Measurements from ENCODE around the gene GCLC.
"Not testable (repeated sequence)": the region's sequence is repeated elsewhere in the genome, so short reads cannot be mapped to it uniquely, and the experiment has no call there.

The GCLC gene

DNA sequence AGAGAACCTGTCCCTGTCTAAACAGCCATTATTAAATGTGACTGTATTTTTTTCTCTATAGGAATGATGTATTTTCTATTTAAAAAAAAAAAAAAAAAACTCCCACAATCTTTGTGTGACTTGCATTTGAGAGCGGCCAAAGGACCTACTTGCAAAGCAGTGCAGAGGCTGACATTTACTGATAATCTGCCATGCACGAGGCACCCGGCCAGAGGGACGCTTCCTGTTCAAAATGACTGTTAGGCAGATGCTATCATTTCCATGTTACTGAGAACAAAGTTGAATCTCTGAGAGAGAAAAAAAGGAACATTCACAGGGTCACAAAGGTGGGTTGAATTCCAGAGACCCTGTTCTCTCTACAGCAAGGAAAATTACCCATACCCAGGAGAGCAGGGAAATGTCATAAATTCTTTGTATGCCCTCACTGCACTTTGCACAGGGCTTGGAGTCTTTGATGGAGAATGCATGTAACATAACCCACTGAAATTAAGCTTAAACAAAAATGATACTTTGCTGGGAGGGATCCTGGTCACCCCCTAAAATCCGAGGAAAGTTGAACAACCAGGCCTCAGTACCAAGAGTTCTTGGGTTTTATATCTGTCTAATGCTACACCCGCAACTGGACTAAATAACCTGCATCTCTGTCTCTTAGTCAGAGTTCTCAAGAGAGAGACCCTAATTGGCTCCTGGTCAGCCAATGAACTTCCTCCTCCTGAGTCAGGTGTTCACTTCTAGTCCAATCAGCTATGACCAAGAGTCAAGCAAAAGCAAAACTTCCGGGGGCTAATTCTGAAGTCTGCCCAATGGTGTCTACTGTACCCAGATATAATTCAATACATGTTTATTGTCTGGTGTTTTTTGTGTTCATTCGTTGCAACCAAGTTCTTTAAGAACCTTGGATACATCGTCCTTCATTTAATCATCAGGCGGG is 61.2 kb downstream of the GCLC start (continued):
- no peak for TF ChIP-seq ZNF629 (tag by site-specific recombination; IDR thresholded peaks at IDR 0.05)
- no peak for TF ChIP-seq OVOL3 (tag by site-specific recombination; IDR thresholded peaks at IDR 0.05)
- TF ChIP-seq, protein P1, sequence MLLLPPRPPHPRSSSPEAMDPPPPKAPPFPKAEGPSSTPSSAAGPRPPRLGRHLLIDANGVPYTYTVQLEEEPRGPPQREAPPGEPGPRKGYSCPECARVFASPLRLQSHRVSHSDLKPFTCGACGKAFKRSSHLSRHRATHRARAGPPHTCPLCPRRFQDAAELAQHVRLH (tag by site-specific recombination; IDR thresholded peaks at IDR 0.05): no peak
- TF ChIP-seq ZNF510 (tag by site-specific recombination; IDR thresholded peaks at IDR 0.05; ENCODE audit: insufficient replicate concordance): no peak
- no peak for TF ChIP-seq GFI1B (tag by site-specific recombination; IDR thresholded peaks at IDR 0.05)
- TF ChIP-seq ZNF311 (tag by site-specific recombination; IDR thresholded peaks at IDR 0.05; ENCODE audit: borderline replicate concordance): no peak
- no peak for TF ChIP-seq ZNF394 (tag by site-specific recombination; IDR thresholded peaks at IDR 0.05; ENCODE audit: borderline replicate concordance)
- TF ChIP-seq ZNF544 (tag by site-specific recombination; IDR thresholded peaks at IDR 0.05): no peak
- TF ChIP-seq ZNF600 (tag by site-specific recombination; IDR thresholded peaks at IDR 0.05): no peak
- no peak for TF ChIP-seq FEZF1 (tag by site-specific recombination; IDR thresholded peaks at IDR 0.05)

DNA sequence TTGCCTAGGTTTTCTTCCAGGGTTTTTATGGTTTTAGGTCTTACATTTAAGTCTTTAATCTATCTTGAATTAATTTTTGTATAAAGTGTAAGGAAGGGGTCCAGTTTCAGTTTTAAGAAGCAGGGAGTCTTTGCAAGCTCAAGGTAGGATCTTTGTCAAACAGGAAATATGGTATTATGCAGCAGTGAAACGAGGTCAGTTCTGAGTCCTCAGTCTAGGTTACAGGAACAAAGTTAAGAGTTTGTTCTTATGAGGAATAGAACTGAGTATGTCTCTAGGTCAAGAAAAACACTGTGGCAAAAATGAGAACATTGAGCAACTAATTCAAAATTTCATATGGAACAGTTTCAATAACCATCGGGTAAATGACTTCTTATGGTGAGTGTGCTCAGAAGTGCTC is 63.6 kb downstream of the GCLC start:
- POLR2A ChIA-PET: no interaction called here
- CTCF ChIA-PET: interaction anchor here (0.7 to 5.5 kb wide), 4 partner anchors 13 to 730 kb away, joined by 3 to 52 read pairs (median 4); no protein-coding TSS in a partner anchor
- TF ChIP-seq ZNF510 (tag by site-specific recombination; IDR thresholded peaks at IDR 0.05; ENCODE audit: insufficient replicate concordance): no peak

DNA sequence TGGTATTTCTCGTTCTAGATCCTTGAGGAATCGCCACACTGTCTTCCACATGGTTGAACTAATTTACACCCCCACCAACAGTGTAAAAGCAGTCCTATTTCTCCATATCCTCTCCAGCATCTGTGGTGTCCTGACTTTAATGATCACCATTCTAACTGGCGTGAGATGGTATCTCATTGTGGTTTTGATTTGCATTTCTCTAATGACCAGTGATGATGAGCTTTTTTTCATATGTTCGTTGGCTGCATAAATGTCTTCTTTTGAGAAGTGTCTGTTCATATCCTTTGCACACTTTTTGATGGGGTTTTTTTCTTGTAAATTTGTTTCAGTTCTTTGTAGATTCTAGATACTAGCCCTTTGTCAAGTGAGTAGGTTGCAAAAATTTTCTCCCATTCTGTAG is 64.1 kb downstream of the GCLC start:
- H3K4me1 ChIP-seq (ENCODE audit: control insufficient read depth, insufficient read depth, low read length); POLR2A ChIA-PET; H3K27ac ChIP-seq (ENCODE audit: extremely low read depth, low read depth, low read length); H3K9me3 ChIP-seq (ENCODE audit: control insufficient read depth, insufficient read depth, low read depth, low read length); H3K36me3 ChIP-seq (ENCODE audit: control insufficient read depth in 2 of 2, insufficient read depth in 1 of 2, low read length in 2 of 2); H3K4me3 ChIP-seq (ENCODE audit: low read depth, low read length): not testable (repeated sequence)
- CTCF ChIA-PET: interaction anchor here (0.7 to 5.5 kb wide), 4 partner anchors 13 to 729 kb away, joined by 3 to 52 read pairs (median 10); no protein-coding TSS in a partner anchor

More for the DNA sequence above, 63.6 kb downstream of the GCLC start:
- Histone ChIP-seq H3K36me3 (ENCODE audit: control insufficient read depth in 2 of 2, insufficient read depth in 1 of 2, low read length in 2 of 2) (no peaks in the 10 kb centered on the region), H3K27ac (ENCODE audit: extremely low read depth, low read depth, low read length) (no peak overlapping the region), H3K9me3 (ENCODE audit: control insufficient read depth, insufficient read depth, low read depth, low read length) (no peaks in the 10 kb centered on the region), H3K4me3 (ENCODE audit: low read depth, low read length) (no peak overlapping the region), H3K4me1 (ENCODE audit: control insufficient read depth, insufficient read depth, low read length) (no peaks in the 10 kb centered on the region)

DNA sequence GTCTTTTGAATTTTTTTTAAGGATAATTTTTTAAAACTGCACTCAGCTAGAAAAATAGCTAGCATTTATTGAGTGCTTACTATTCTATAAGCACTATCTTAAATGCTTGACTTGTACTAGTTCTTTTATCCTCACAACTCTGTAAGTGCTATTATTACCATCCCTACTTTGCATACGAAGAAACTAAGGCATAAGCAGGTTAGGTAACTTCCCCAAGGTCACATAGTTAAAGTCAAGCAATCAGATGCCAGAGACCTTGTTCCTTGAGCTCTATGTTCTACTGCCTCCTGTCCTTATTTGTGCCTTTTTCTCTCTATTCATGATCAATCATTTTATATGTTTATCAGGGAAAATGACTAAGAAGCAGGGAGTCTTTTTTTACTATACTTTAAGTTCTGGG is 65.0 kb downstream of the GCLC start:
- TF ChIP-seq GLI4 (tag by site-specific recombination; IDR thresholded peaks at IDR 0.05) (no peak), ZNF76 (tag by site-specific recombination; IDR thresholded peaks at IDR 0.05; ENCODE audit: borderline replicate concordance, low read depth) (no peak), ZNF138 (tag by site-specific recombination; IDR thresholded peaks at IDR 0.05; ENCODE audit: borderline replicate concordance) (no peak)
- TF ChIP-seq, protein P2, sequence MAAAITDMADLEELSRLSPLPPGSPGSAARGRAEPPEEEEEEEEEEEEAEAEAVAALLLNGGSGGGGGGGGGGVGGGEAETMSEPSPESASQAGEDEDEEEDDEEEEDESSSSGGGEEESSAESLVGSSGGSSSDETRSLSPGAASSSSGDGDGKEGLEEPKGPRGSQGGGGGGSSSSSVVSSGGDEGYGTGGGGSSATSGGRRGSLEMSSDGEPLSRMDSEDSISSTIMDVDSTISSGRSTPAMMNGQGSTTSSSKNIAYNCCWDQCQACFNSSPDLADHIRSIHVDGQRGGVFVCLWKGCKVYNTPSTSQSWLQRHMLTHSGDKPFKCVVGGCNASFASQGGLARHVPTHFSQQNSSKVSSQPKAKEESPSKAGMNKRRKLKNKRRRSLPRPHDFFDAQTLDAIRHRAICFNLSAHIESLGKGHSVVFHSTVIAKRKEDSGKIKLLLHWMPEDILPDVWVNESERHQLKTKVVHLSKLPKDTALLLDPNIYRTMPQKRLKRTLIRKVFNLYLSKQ (tag by site-specific recombination; IDR thresholded peaks at IDR 0.05; ENCODE audit: borderline replicate concordance): no peak
- TF ChIP-seq, protein P3, sequence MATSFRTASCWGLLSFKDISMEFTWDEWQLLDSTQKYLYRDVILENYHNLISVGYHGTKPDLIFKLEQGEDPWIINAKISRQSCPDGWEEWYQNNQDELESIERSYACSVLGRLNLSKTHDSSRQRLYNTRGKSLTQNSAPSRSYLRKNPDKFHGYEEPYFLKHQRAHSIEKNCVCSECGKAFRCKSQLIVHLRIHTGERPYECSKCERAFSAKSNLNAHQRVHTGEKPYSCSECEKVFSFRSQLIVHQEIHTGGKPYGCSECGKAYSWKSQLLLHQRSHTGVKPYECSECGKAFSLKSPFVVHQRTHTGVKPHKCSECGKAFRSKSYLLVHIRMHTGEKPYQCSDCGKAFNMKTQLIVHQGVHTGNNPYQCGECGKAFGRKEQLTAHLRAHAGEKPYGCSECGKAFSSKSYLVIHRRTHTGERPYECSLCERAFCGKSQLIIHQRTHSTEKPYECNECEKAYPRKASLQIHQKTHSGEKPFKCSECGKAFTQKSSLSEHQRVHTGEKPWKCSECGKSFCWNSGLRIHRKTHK (tag by site-specific recombination; IDR thresholded peaks at IDR 0.05): no peak
- no peaks in the 10 kb centered on the region for H3K4me1 ChIP-seq (ENCODE audit: control insufficient read depth, insufficient read depth, low read length)
- CTCF ChIA-PET: interaction anchor here (0.6 to 2.0 kb wide), 5 partner anchors 14 to 311 kb away, joined by 3 to 14 read pairs (median 4); no protein-coding TSS in a partner anchor

More for the DNA sequence above, 65.0 kb downstream of the GCLC start:
- Histone ChIP-seq H3K4me3 (ENCODE audit: low read depth, low read length) (no peak overlapping the region), H3K36me3 (ENCODE audit: control insufficient read depth in 2 of 2, insufficient read depth in 1 of 2, low read length in 2 of 2) (no peaks in the 10 kb centered on the region), H3K9me3 (ENCODE audit: control insufficient read depth, insufficient read depth, low read depth, low read length) (no peaks in the 10 kb centered on the region), H3K27ac (ENCODE audit: extremely low read depth, low read depth, low read length) (no peak overlapping the region)
- POLR2A ChIA-PET: no interaction called here
